Muscle of arm (tissue), 14 donors: ENCODE data around the gene EPO. TPM values are rescaled to one million over a fixed set of nuclear protein-coding genes. Genes with fewer than 3 reads are reported as not detected.
A peak's percentile ranks its signal among the peaks of the same experiment; 100 is the strongest.

ENCODE experiments used
- DNase-seq: peaks from one replicate; pipeline ENCODE4 v3.0.0-alpha.2; 2013
- long read RNA-seq, 11 donors: transcript quantifications; one replicate each; lab custom pipeline, GENCODE V29; 2026
- polyA plus RNA-seq, 12 donors: library from polyadenylated mRNA; unstranded; fragments of 120-200 nt; gene quantifications; one replicate each; pipeline ENCODE4 v1.2.1, GENCODE V29; 2013; ENCODE audit not compliant: insufficient read length in 12 of 12

Gene EPO
- polyA plus RNA-seq, result under 1 TPM in 3 of 12 donors, not detected in 9; 0.13 to 0.28 (median 0.21) TPM
- long read RNA-seq, donor 1, result 0 reads
- long read RNA-seq, donor 2, result 0 reads
- long read RNA-seq, donor 3, result 0 reads
- long read RNA-seq, donor 4, result 0 reads
- long read RNA-seq, donor 5, result 0 reads
- long read RNA-seq, donor 6, result 0 reads
- long read RNA-seq, donor 7, result 0 reads
- long read RNA-seq, donor 8, result 0 reads
- long read RNA-seq, donor 9, result 0 reads
- long read RNA-seq, donor 10, result 0 reads
- long read RNA-seq, donor 11, result 0 reads

GRCh38 chr7:100720279-100720670, at the start of gene EPO:
TSS of gene EPO (plus strand) at chr7:100720468. CDS start at chr7:100720981, 513 bp downstream.
- no peak for DNase-seq

DNA sequence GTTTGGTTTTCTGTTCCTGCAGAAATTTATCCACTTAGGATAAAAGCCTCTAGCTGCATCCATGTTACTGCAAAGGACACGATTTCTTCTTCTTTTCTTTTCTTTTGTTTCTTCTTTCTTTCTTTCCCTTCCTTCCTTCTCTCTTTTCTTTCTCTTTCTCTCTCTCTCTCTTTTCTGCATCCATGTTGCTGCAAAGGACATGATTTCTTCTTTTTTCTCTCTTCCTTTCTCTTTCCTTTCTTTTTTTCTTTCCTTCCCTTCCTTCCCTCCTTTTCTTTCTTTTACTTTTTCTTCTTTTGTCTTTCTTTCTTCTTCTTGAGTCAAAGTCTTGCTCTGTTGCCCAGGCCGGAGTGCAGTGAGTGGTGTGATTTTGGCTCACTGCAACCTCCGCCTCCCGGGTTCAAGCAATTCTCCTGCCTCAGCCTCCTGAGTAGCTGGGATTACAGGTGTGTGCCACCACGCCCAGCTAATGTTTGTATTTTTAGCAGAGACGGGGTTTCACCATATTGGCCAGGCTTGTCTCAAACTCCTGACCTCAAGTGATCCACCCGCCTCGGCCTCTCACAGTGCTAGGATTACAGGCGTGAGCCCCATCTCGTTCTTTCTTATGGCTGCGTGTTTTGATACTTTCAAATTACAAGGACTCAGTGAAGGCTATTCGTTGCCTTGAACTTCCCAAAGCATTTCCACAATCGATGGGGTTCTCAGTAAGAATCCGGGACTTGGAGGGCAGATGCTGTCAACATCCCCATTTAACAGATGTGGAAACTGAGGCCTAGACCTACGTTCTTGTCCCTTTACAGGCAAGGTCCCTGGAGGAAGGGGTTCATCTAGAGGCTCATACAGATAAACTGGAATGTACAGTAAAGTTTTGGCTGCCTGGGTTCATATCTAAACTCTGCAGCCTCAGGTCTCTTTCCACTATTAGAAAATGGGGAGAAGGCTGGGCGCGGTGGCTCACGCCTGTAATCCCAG, 48.6 kb upstream of the EPO start:
- no peak for DNase-seq

DNA sequence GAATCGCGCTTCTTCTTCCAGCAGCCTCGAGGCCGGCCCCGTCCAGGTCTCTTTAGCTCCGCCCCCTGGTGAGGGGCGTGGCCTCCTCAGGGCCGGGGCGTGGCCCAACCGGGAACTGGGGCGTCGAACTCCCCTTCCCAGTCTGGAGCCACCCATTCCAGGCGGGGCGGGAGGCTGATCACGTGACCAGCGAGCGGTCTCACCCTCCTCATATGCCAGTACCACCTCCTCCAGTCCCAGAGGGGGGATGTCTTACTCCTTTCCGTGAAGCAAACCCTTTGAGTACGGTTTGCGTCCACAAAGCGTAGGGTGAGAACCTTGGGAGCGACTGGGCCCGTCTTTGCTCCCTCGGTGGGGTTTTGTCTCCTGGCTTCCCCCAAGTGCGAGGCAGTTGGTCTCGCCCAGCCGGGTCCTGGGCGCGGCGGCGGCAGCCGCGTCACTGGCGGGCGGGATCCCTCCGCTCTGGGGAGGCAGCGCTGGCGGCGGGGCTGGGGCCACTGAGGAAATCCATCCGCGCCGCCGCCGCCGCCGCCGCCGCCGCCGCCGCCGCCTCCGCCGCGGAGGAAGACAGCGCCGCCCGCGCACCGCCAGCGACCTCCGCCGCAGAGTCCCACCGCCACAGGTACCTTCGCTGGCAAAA, 46.8 kb upstream of the EPO start, which contains the start of gene GNB2:
Gene GNB2, plus strand, starts transcription at position 439 of the 640 bp plus-strand sequence. CDS start 2,526 bp downstream, outside the sequence.
- DNase-seq, result peak; percentile 99

- no peak for DNase-seq
Measured at GRCh38 chr7:100673942-100674410, 46.3 kb upstream of the EPO start.

- DNase-seq, result no peak
Measured at GRCh38 chr7:100674411-100675104, 45.7 kb upstream of the EPO start.

GRCh38 chr7:100675105-100675451, 45.2 kb upstream of the EPO start:
- DNase-seq, result no peak

DNA sequence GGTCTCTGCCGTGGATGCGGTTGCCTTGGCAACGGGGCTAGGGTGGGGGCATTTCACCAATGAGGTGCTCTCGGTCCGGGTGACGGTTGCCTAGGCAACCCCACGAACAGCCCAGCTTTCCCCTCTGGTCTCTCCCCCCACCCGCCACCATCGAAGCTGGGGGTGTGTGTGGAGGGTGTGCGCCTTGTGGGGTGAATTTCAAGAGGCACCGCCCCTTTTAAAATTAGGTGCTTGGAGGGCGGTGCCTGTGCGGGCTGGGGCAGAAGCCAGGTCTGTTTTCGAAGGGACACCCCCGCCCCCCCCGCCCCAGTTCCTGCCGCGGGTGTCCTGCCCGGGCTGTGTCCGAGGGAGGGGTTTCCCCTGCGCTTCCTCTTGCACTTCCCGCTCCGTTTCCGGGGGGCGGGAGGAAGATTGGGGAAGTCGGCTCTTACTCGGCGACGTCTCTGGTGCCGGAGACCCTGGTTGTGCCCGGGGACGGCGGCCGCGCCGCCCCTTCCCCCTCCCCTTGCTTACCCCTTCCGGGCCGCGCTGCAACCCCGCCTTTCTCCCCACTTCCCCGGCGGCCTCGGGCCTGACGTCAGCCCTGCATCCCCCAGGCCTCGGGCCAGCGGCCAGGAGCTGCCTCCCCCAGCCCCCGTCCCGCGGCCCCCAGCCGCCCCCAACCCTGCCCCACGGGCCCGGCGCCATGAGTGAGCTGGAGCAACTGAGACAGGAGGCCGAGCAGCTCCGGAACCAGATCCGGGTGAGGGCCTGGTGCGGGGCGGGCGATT, 44.5 kb upstream of the EPO start:
- DNase-seq, result peak; percentile 67

GRCh38 chr7:100676501-100677306, 43.6 kb upstream of the EPO start:
- no peak for DNase-seq

DNA sequence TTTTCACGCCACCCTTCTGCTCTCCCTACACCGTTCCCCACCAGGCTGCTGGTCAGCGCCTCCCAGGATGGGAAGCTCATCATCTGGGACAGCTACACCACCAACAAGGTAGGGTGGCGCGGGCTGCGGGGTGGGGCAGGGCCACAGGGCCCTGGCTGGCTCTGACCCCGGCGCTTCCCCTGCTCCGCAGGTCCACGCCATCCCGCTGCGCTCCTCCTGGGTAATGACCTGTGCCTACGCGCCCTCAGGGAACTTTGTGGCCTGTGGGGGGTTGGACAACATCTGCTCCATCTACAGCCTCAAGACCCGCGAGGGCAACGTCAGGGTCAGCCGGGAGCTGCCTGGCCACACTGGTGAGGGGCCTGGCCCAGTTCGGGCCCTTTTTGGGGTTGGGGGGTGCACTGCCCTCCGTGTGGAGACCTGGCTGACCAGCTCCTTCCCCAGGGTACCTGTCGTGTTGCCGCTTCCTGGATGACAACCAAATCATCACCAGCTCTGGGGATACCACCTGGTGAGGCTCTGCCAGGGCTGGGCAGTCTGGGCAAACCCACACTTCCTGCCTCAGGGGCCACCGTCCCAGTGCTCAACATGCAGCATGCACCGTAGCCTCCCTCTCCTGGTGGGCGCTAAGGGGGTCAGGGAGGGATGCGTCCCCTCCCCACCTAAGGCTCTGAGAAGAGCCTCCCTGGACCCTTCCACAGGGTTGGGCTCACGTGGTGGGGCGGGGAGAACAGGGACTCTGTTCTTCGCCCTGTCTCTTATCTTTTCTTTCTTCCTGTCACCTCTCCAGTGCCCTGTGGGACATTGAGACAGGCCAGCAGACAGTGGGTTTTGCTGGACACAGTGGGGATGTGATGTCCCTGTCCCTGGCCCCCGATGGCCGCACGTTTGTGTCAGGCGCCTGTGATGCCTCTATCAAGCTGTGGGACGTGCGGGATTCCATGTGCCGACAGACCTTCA, 42.7 kb upstream of the EPO start:
- no peak for DNase-seq

- no peak for DNase-seq
Measured at GRCh38 chr7:100678291-100678984, 41.8 kb upstream of the EPO start.

GRCh38 chr7:100679129-100679926, 40.9 kb upstream of the EPO start:
- DNase-seq, result no peak

- DNase-seq, result no peak
Measured at GRCh38 chr7:100679927-100680575, 40.2 kb upstream of the EPO start.

DNA sequence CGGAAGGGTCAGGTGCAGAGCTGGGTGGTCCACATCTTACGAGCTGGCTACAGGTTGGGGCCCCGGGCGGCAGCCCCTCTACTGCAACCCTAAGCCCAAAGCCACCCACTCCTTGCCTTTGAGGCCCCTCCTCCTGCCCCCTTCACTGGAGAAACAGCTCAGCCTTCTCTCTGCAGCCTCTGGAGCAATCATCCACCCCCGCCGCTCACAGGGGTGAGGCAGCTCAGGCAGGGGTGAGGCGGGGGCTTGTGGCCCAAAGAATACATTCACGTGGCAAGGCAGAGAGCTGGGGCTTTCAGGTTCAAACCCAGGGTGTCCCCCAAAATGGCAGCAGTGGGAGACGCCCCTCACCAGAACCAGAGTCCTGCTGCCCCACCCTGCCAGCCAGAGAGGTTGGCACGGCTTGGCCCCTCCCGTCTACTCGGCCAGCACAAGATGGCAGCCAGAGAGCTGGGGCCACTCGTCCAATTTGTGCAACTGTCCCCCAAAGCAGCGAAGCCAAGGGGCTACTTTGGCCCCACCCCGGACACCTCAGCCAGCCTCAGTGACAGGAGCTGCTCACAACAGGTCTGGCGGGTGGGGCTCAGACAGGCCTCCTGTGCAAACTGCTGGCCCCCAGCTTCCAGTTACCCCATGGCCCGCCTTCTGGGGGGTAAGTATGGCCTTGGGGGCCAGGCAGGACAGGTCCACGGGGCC, 39.5 kb upstream of the EPO start:
- DNase-seq, result no peak

- DNase-seq, result no peak
Measured at GRCh38 chr7:100681491-100682227, 38.6 kb upstream of the EPO start.

DNA sequence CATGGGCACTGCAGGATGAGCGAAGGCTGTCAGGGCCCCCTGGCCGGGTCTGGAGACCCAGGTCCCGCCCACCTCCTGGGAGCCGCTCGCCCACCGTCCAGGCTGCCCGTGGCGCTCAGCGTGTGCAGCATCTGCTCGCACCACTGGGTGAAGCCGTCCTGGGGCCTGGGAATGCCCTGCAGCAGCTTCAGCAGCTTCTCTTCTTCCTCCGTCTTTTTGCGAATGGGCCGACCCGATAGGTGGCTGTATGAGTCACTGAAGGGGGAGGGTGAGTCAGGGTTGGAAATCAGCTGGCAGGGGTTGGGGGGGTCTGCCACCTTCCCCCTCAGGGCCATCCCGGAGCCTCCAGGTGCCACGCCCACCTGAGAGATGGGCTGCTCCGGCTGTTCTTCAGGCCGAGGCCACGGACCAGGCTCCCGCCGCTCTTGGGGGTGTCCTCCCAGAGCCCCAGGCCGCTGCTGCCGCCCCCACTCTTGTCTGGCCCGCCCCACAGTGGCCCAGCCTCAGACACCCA, 38.0 kb upstream of the EPO start:
- no peak for DNase-seq
